SK-N-SH (cell line): ENCODE measurements around the gene LTF. TPM values are rescaled to one million over a fixed set of nuclear protein-coding genes. Genes with fewer than 3 reads are reported as not detected.

Experiments
- CTCF ChIA-PET: fragments of 300-600, 350-600 bp; formaldehyde crosslinking; extraction: SDS; loops from one replicate; lab custom pipeline; 2021; lab: Yijun Ruan, JAX
- POLR2A ChIA-PET: fragments of 350-600 bp; sonication (Branson Sonifier 250); formaldehyde crosslinking; extraction: SDS; loops from one replicate; lab custom pipeline; 2020; ENCODE audit warnings: antibody characterized with exemption, inconsistent platforms; lab: Yijun Ruan, JAX
- DNase-seq: peaks from one replicate; pipeline ENCODE4 v3.0.0; 2012
- H2AFZ ChIP-seq: fragments of 200-600 bp; sonication (generic); 2 replicates; pipeline ENCODE4 v1.8.1; 2016; ENCODE audit warnings: antibody characterized with exemption, mild to moderate bottlenecking, low read depth
- H3F3A ChIP-seq: fragments of 200-600 bp; sonication (generic); replicated peaks from 2 replicates; pipeline ENCODE3; 2016; ENCODE audit warnings: antibody characterized with exemption, mild to moderate bottlenecking; ENCODE audit not compliant: insufficient read depth
- H3K27ac ChIP-seq, 2 experiments: fragments of 200-500 bp in 1 of 2; fragments of 200-600 bp in 1 of 2; sonication (Bioruptor generic) in 1 of 2; sonication (generic), shearing (Covaris generic) in 1 of 2; 2 replicates each; pipeline versions ENCODE4 v1.5.1 to v1.6.1; 2014 to 2016; ENCODE audit warnings: low read depth in 2 of 2, inconsistent platforms in 1 of 2, low read length in 1 of 2, mild to moderate bottlenecking in 1 of 2, mixed read lengths in 1 of 2
- H3K27me3 ChIP-seq: fragments of 200-600 bp; sonication (generic), shearing (Covaris generic); 2 replicates; pipeline ENCODE4 v1.6.1; 2016; ENCODE audit warnings: mixed run types; ENCODE audit not compliant: insufficient read depth
- H3K36me3 ChIP-seq, 2 experiments: fragments of 200-500 bp in 1 of 2; fragments of 200-600 bp in 1 of 2; sonication (Bioruptor generic) in 1 of 2; sonication (generic) in 1 of 2; replicated peaks in 1 of 2; 2 replicates each; pipeline versions ENCODE3 to v1.5.1; 2014 to 2016; ENCODE audit warnings: low read length in 1 of 2, mild to moderate bottlenecking in 1 of 2; ENCODE audit not compliant: insufficient read depth in 2 of 2, control insufficient read depth in 1 of 2
- H3K4me1 ChIP-seq, 2 experiments: fragments of 200-500 bp in 1 of 2; fragments of 200-600 bp in 1 of 2; sonication (Bioruptor generic) in 1 of 2; sonication (generic), shearing (Covaris generic) in 1 of 2; 2 replicates each; pipeline versions ENCODE4 v1.5.1 to v1.6.1; 2014 to 2016; ENCODE audit warnings: low read depth in 1 of 2, low read length in 1 of 2, mixed run types in 1 of 2; ENCODE audit not compliant: insufficient read depth in 2 of 2, control insufficient read depth in 1 of 2
- H3K4me2 ChIP-seq: fragments of 200-600 bp; sonication (generic), shearing (Covaris generic); 2 replicates; pipeline ENCODE4 v1.6.1; 2017; ENCODE audit warnings: mixed run types
- H3K4me3 ChIP-seq, 2 experiments: fragments of 200-500 bp in 1 of 2; fragments of 200-600 bp in 1 of 2; sonication (Bioruptor generic) in 1 of 2; sonication (generic), shearing (Covaris generic) in 1 of 2; 2 replicates each; pipeline versions ENCODE4 v1.5.1 to v1.8.1; 2014 to 2016; ENCODE audit warnings: low read depth in 2 of 2, inconsistent platforms in 1 of 2, low read length in 1 of 2, mild to moderate bottlenecking in 1 of 2, mixed read lengths in 1 of 2, moderate library complexity in 1 of 2
- H3K79me2 ChIP-seq: fragments of 200-600 bp; sonication (generic); 2 replicates; pipeline ENCODE4 v1.8.1; 2017; ENCODE audit warnings: mild to moderate bottlenecking; ENCODE audit not compliant: insufficient read depth
- H3K9ac ChIP-seq: fragments of 200-600 bp; sonication (generic); 2 replicates; pipeline ENCODE4 v1.6.1; 2017; ENCODE audit warnings: mixed run types
- H3K9me2 ChIP-seq: fragments of 200-600 bp; sonication (generic); 2 replicates; pipeline ENCODE4 v1.6.1; 2017; ENCODE audit warnings: mixed run types
- H3K9me3 ChIP-seq: fragments of 200-600 bp; sonication (generic); 2 replicates; pipeline ENCODE4 v1.6.1; 2017; ENCODE audit warnings: mixed run types, mild to moderate bottlenecking, moderate library complexity
- H4K20me1 ChIP-seq: fragments of 200-600 bp; sonication (generic); 2 replicates; pipeline ENCODE4 v1.6.1; 2017; ENCODE audit warnings: mild to moderate bottlenecking, mixed run types; ENCODE audit not compliant: insufficient read depth
- CHD2 ChIP-seq: fragments of 150-350 bp; IDR thresholded peaks from 2 replicates; pipeline ENCODE4 v1.6.1; 2018; ENCODE audit warnings: low read length; ENCODE audit not compliant: partially characterized antibody
- EP300 ChIP-seq, 2 experiments: IDR thresholded peaks; 2 replicates each; pipeline versions ENCODE4 v1.4.0 to v1.6.1; 2012; ENCODE audit warnings: borderline replicate concordance in 1 of 2, low read depth in 1 of 2, low read length in 1 of 2
- EZH2phosphoT487 ChIP-seq: fragments of 200-600 bp; sonication (generic); IDR thresholded peaks from 2 replicates; pipeline ENCODE4 v1.6.1; 2017; ENCODE audit warnings: low read depth, mixed run types, mild to moderate bottlenecking, antibody characterized with exemption, moderate library complexity, borderline replicate concordance
- FOXM1 ChIP-seq: IDR thresholded peaks from 2 replicates; pipeline ENCODE4 v1.4.0; 2012; ENCODE audit warnings: low read depth, mild to moderate bottlenecking
- GABPA ChIP-seq: IDR thresholded peaks from 2 replicates; pipeline ENCODE4 v1.4.0; 2012; ENCODE audit warnings: low read depth, mild to moderate bottlenecking
- GATA2 ChIP-seq: sonication (generic); formaldehyde crosslinking; IDR thresholded peaks from 2 replicates; pipeline ENCODE4 v1.5.0; 2020; ENCODE audit warnings: mild to moderate bottlenecking, missing genetic modification reagents
- JUND ChIP-seq: IDR thresholded peaks from 2 replicates; pipeline ENCODE4 v1.4.0; 2012
- MEF2A ChIP-seq: IDR thresholded peaks from 2 replicates; pipeline ENCODE4 v1.4.0; 2012; ENCODE audit warnings: low read depth, borderline replicate concordance
- MXI1 ChIP-seq: IDR thresholded peaks from 2 replicates; pipeline ENCODE4 v1.6.1; 2012; ENCODE audit warnings: mild to moderate bottlenecking, low read depth, low read length, improper control_type of control experiment
- NFIC ChIP-seq: IDR thresholded peaks from 2 replicates; pipeline ENCODE4 v1.4.0; 2012; ENCODE audit warnings: borderline replicate concordance
- RAD21 ChIP-seq: IDR thresholded peaks from 2 replicates; pipeline ENCODE4 v1.6.1; 2012; ENCODE audit warnings: mild to moderate bottlenecking, low read length
- RXRA ChIP-seq: IDR thresholded peaks from 2 replicates; pipeline ENCODE4 v1.4.0; 2012; ENCODE audit warnings: low read depth, mild to moderate bottlenecking, borderline replicate concordance
- SIN3A ChIP-seq: IDR thresholded peaks from 2 replicates; pipeline ENCODE4 v1.6.1; 2012; ENCODE audit warnings: low read depth, mild to moderate bottlenecking, low read length, moderate library complexity, borderline replicate concordance
- TAF1 ChIP-seq: IDR thresholded peaks from 2 replicates; pipeline ENCODE4 v1.6.1; 2012; ENCODE audit warnings: low read depth, mild to moderate bottlenecking, low read length, moderate library complexity, borderline replicate concordance
- TCF12 ChIP-seq: IDR thresholded peaks from 2 replicates; pipeline ENCODE4 v1.4.0; 2012
- TEAD4 ChIP-seq: IDR thresholded peaks from 2 replicates; pipeline ENCODE4 v1.4.0; 2012; ENCODE audit warnings: mild to moderate bottlenecking, borderline replicate concordance; ENCODE audit not compliant: insufficient read depth
- YY1 ChIP-seq: IDR thresholded peaks from 2 replicates; pipeline ENCODE4 v1.4.0; 2012; ENCODE audit warnings: low read depth, mild to moderate bottlenecking
- WGBS: methylation state at CpG from one replicate; pipeline ENCODE4 v1.1.6; 2017; ENCODE audit warnings: low lambda C conversion rate; 5-methylcytosine and 5-hydroxymethylcytosine counted together
- polyA plus RNA-seq, 3 experiments: library from polyadenylated mRNA; depleted of rRNA; stranded (reverse); fragments of >200 nt; gene quantifications; 2 replicates each; pipeline ENCODE4 v1.2.3, GENCODE V29; 2012

The LTF gene
- polyA plus RNA-seq, 1 of the 3 experiments (the other 2 are of a cell fraction): not detected

DNA sequence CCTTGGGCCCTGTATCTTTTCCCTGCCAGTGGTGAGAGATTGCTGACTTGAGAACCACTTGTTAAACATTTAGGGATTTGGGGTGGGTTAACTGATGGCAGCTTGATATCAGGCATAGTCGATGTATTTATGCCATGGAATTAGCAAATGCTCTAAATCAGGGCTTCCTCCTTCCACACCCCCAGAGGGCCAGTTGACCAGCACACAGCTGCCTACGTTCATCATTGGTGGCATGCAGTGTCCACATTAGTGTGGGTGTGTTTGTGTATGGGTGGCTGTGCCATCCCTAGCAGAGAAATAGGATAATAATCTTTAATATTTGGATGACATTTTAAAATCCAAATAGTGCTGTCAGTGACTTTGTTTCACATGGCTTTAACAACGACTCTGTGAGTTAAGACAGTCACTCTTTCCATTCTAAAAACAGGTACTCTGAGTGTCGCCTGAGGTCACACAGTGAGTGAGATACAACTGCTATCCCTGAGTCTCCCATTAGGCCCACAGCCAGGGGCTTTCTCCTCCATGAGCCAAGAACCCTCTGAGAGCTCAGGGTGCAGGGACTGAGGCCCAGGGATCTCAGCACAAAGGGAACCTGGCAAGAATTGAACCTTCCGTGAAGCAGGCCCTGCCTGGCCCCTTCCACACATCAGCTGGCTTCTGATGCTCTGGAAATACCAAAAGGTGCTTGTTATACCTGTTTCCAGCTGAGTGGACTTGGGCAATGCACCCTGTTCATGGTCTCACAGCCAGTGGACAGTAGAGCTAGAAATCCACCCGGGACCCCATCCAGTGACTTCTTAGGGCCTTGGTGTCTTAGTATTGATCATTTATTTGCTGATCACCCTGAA lies 4.3 kb upstream of the LTF start:
- Histone ChIP-seq H3K27ac (no peak overlapping the region), H3F3A (no peaks in the 10 kb centered on the region), H3K27me3 (peaks cover 18% of the 10 kb centered on the region), H3K9me2 (no peaks in the 10 kb centered on the region), H3K4me3 (no peak overlapping the region), H3K36me3 (no peaks in the 10 kb centered on the region), H3K79me2 (no peaks in the 10 kb centered on the region), H3K4me1 (no peaks in the 10 kb centered on the region; a peak in 1 of 4 replicates), H3K9ac (no peak overlapping the region), H4K20me1 (no peaks in the 10 kb centered on the region), H2AFZ (no peak overlapping the region), H3K9me3 (no peaks in the 10 kb centered on the region), H3K4me2 (no peak overlapping the region)
- WGBS: 13% methylated on average over 6 of the region's 6 CpGs
- ChIA-PET CTCF (interaction anchor here (11.6 kb wide), 1 partner anchor 19 kb away, joined by 77 read pairs; no protein-coding TSS in a partner anchor), POLR2A (no interaction called here)
- DNase-seq: no peak
- TF ChIP-seq YY1 (no peak), GATA2 (no peak), FOXM1 (no peak), TAF1 (no peak), RAD21 (no peak), EP300 (IDR thresholded peaks at IDR 0.05; ENCODE audit: borderline replicate concordance in 1 of 2, low read depth in 1 of 2, low read length in 1 of 2) (no peak), MXI1 (no peak), SIN3A (no peak)

DNA sequence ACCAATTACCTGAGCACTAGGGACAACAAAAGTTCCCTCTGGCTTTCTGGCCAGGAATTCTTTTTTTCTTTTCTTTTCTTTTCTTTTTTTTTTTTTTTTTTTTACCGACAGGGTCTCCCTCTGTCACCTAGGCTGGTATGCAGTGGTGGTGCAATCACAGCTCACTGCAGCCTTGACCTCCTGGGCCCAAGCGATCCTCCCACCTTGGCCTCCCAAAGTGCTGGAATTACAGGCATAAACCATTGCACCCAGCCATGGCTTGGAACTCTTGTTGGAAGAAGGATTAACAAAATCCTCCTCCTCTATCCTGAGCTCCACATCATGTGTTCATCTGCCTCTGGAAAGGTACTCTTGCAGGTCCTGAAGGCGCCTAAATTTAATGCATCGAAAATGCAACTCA lies 2.9 kb upstream of the LTF start:
- ChIA-PET CTCF (interaction anchor here (11.6 kb wide), 1 partner anchor 21 kb away, joined by 77 read pairs; no protein-coding TSS in a partner anchor), POLR2A (no interaction called here)
- no peaks in the 10 kb centered on the region; a peak in 1 of 4 replicates for H3K4me1 ChIP-seq
- DNase-seq: no peak
- H3F3A ChIP-seq: no peaks in the 10 kb centered on the region
- H3K27me3 ChIP-seq: peaks cover 31% of the 10 kb centered on the region
- no peak overlapping the region for H2AFZ ChIP-seq
- 41% methylated on average over 4 of the region's 4 CpGs for WGBS
- no peak overlapping the region for H3K27ac ChIP-seq
- H3K36me3 ChIP-seq: no peaks in the 10 kb centered on the region
- H4K20me1 ChIP-seq: no peaks in the 10 kb centered on the region
- H3K4me3 ChIP-seq: no peak overlapping the region
- no peaks in the 10 kb centered on the region for H3K79me2 ChIP-seq
- no peak overlapping the region for H3K9ac ChIP-seq
- TF ChIP-seq MEF2A: no peak
- TF ChIP-seq YY1: no peak
- no peak for TF ChIP-seq GABPA
- no peak for TF ChIP-seq TCF12
- no peak for TF ChIP-seq FOXM1
- TF ChIP-seq TAF1: no peak
- no peak for TF ChIP-seq EZH2phosphoT487
- TF ChIP-seq EP300 (IDR thresholded peaks at IDR 0.05; ENCODE audit: borderline replicate concordance in 1 of 2, low read depth in 1 of 2, low read length in 1 of 2): no peak
- no peak for TF ChIP-seq JUND
- no peak for TF ChIP-seq SIN3A
- TF ChIP-seq CHD2: no peak
- no peak for TF ChIP-seq NFIC
- no peak for TF ChIP-seq GATA2
- no peak for TF ChIP-seq RXRA
- TF ChIP-seq TEAD4: no peak
- H3K9me3 ChIP-seq: no peaks in the 10 kb centered on the region
- H3K4me2 ChIP-seq: no peak overlapping the region
- H3K9me2 ChIP-seq: no peaks in the 10 kb centered on the region
